ENCODE measurements around the gene LAMA2.

Gene LAMA2

GRCh38 chr6:128882560-128882959 lies 378 bp upstream of the LAMA2 start:
- no peak for TF ChIP-seq CTCF (IDR thresholded peaks at IDR 0.05; ENCODE audit: low read depth, low read length)
- peak overlapping the region; percentile 47 for H3K4me3 ChIP-seq (ENCODE audit: low read depth, low read length)

GRCh38 chr6:128883906-128884305 lies 968 bp downstream of the LAMA2 start:
- H3K4me3 ChIP-seq (ENCODE audit: low read depth, low read length), result no peak overlapping the region
- TF ChIP-seq CTCF (IDR thresholded peaks at IDR 0.05; ENCODE audit: low read depth, low read length), result no peak

GRCh38 chr6:128885381-128885780 lies 2.4 kb downstream of the LAMA2 start:
- no peak overlapping the region for H3K4me3 ChIP-seq (ENCODE audit: low read depth, low read length)
- TF ChIP-seq CTCF (IDR thresholded peaks at IDR 0.05; ENCODE audit: low read depth, low read length), result no peak

- TF ChIP-seq CTCF (IDR thresholded peaks at IDR 0.05; ENCODE audit: low read depth, low read length), result no peak
- no peak overlapping the region for H3K4me3 ChIP-seq (ENCODE audit: low read depth, low read length)
Observed at GRCh38 chr6:128886706-128887105, 3.8 kb downstream of the LAMA2 start.

- TF ChIP-seq CTCF (IDR thresholded peaks at IDR 0.05; ENCODE audit: low read depth, low read length), result no peak
Observed at GRCh38 chr6:128888444-128889175, 5.7 kb downstream of the LAMA2 start.

GRCh38 chr6:128889870-128890269 lies 6.9 kb downstream of the LAMA2 start:
- no peak for TF ChIP-seq CTCF (IDR thresholded peaks at IDR 0.05; ENCODE audit: low read depth, low read length)
- H3K4me3 ChIP-seq (ENCODE audit: low read depth, low read length), result no peak overlapping the region

More at GRCh38 chr6:128888444-128889175, 5.7 kb downstream of the LAMA2 start:
- no peak overlapping the region for H3K4me3 ChIP-seq (ENCODE audit: low read depth, low read length)

- H3K4me3 ChIP-seq (ENCODE audit: low read depth, low read length), result no peak overlapping the region
- no peak for TF ChIP-seq CTCF (IDR thresholded peaks at IDR 0.05; ENCODE audit: low read depth, low read length)
Observed at GRCh38 chr6:128892079-128892478, 9.1 kb downstream of the LAMA2 start.
